Keratinocyte (primary cell): ENCODE data around the gene NHLRC1.

Experiments used
- CTCF ChIP-seq, 3 experiments: IDR thresholded peaks in 1 of 3; conservative IDR thresholded peaks in 1 of 3; optimal IDR thresholded peaks in 1 of 3; 2 replicates in 2 of 3; 3 replicates in 1 of 3; pipeline versions ENCODE3 to v1.5.1; 2011; ENCODE audit warnings: low read length in 3 of 3, mild to moderate bottlenecking in 3 of 3, moderate library complexity in 2 of 3, control low read depth in 1 of 3, inconsistent platforms in 1 of 3; ENCODE audit not compliant: insufficient read depth in 2 of 3; ENCODE audit errors: extremely low read depth in 1 of 3
- EZH2 ChIP-seq: IDR thresholded peaks from one replicate; pipeline ENCODE4 v1.6.1; 2012; ENCODE audit warnings: inconsistent platforms, mild to moderate bottlenecking, low read length, moderate library complexity

- TF ChIP-seq CTCF (optimal IDR thresholded peaks at IDR 0.05 in 1 of 3, IDR thresholded peaks at IDR 0.05 in 1 of 3, conservative IDR thresholded peaks at IDR 0.05 in 1 of 3; ENCODE audit: extremely low read depth in 1 of 3, insufficient read depth in 2 of 3, low read length in 3 of 3) (no peak), EZH2 (no peak)
These were observed 15.4 kb downstream of the NHLRC1 start for GRCh38 chr6:18107061-18107460.
